PC-3 (cell line): Measurements from ENCODE around the gene CARD16. TPM values are rescaled to one million over a fixed set of nuclear protein-coding genes. Genes with fewer than 3 reads are reported as not detected.

Source experiments
- ATAC-seq: fragments of 200-7000 bp; cut with Tn5 transposase; 2 replicates; pipeline ENCODE4 v1.9.1; 2020; ENCODE audit warnings: mild to moderate bottlenecking, moderate library complexity
- BruUV-seq: library from RNA; stranded (reverse); fragments of 400-500 nt; replicated peaks from 2 replicates; lab custom pipeline; 2021; lab: Mats Ljungman, UMichigan
- CTCF ChIA-PET: fragments of 300-600 bp; sonication (Branson Sonifier 250); formaldehyde crosslinking; loops from one replicate; lab custom pipeline; 2022; ENCODE audit warnings: antibody characterized with exemption; lab: Charles Lee
- POLR2A ChIA-PET: fragments of 300-600 bp; sonication (Branson Sonifier 250); formaldehyde crosslinking; loops from one replicate; lab custom pipeline; 2022; ENCODE audit warnings: antibody characterized with exemption; ENCODE audit not compliant: unreplicated experiment; lab: Charles Lee
- DNase-seq: peaks from one replicate; pipeline ENCODE4 v3.0.0-alpha.2; 2015
- H2AFZ ChIP-seq: fragments of 300-600 bp; sonication (generic); 2 replicates; pipeline ENCODE4 v1.6.0; 2016; ENCODE audit warnings: antibody characterized with exemption, low read length
- H3F3A ChIP-seq: fragments of 300-600 bp; sonication (generic); one replicate; pipeline ENCODE4 v1.6.0; 2017; ENCODE audit warnings: antibody characterized with exemption, low read length, control low read depth, mild to moderate bottlenecking; ENCODE audit not compliant: unreplicated experiment
- H3K27ac ChIP-seq: fragments of 300-600 bp; sonication (generic); 2 replicates; pipeline ENCODE4 v1.5.1; 2016; ENCODE audit warnings: mild to moderate bottlenecking, low read length
- H3K27me3 ChIP-seq: fragments of 300-600 bp; sonication (generic); 2 replicates; pipeline ENCODE4 v1.6.1; 2016; ENCODE audit warnings: low read length, mixed read lengths
- H3K36me3 ChIP-seq: fragments of 300-600 bp; sonication (generic); 2 replicates; pipeline ENCODE4 v1.6.1; 2016; ENCODE audit warnings: low read depth, mixed run types, low read length, mixed read lengths
- H3K4me1 ChIP-seq: fragments of 300-600 bp; sonication (generic); 2 replicates; pipeline ENCODE4 v1.5.1; 2016; ENCODE audit warnings: low read length; ENCODE audit not compliant: insufficient read depth
- H3K4me2 ChIP-seq: fragments of 300-600 bp; sonication (generic); 2 replicates; pipeline ENCODE4 v1.6.0; 2016; ENCODE audit warnings: low read length
- H3K4me3 ChIP-seq: fragments of 300-600 bp; sonication (generic); 2 replicates; pipeline ENCODE4 v1.5.1; 2016; ENCODE audit warnings: mild to moderate bottlenecking, low read length, mixed read lengths
- H3K79me2 ChIP-seq: fragments of 300-600 bp; sonication (generic); 2 replicates; pipeline ENCODE4 v1.6.1; 2017; ENCODE audit warnings: low read length, mixed read lengths
- H3K9ac ChIP-seq: fragments of 300-600 bp; sonication (generic); 2 replicates; pipeline ENCODE4 v1.6.0; 2016; ENCODE audit warnings: mild to moderate bottlenecking, low read length
- H3K9me2 ChIP-seq: fragments of 300-600 bp; sonication (generic); replicated peaks from 2 replicates; pipeline ENCODE4 v1.6.1; 2016; ENCODE audit warnings: mixed run types, low read length, mixed read lengths
- H3K9me3 ChIP-seq: fragments of 300-600 bp; sonication (generic); 2 replicates; pipeline ENCODE4 v1.6.1; 2016; ENCODE audit warnings: low read length, mixed read lengths
- H4K20me1 ChIP-seq: fragments of 300-600 bp; sonication (generic); 2 replicates; pipeline ENCODE4 v1.6.1; 2016; ENCODE audit warnings: low read length, mixed read lengths
- EZH2 ChIP-seq: fragments of 300-600 bp; sonication (generic); IDR thresholded peaks from one replicate; pipeline ENCODE4 v1.6.1; 2017; ENCODE audit warnings: antibody characterized with exemption, mild to moderate bottlenecking, low read length; ENCODE audit not compliant: unreplicated experiment
- EZH2phosphoT487 ChIP-seq: fragments of 300-600 bp; sonication (generic); IDR thresholded peaks from 2 replicates; pipeline ENCODE4 v1.6.1; 2018; ENCODE audit warnings: mild to moderate bottlenecking, antibody characterized with exemption, low read length, borderline replicate concordance
- intact Hi-C: fragments of 100-400 bp; cut with micrococcal nuclease; formaldehyde crosslinking; loops from 2 replicates; pipeline ENCODE4 v1.9.0; 2023
- total RNA-seq: library from RNA; depleted of rRNA; stranded (reverse); fragments of >200 nt; gene quantifications from 2 replicates; pipeline ENCODE4 v1.2.3, GENCODE V29; 2014
- TF ChIP-seq, protein P1 (sequence below): fragments of 300-600 bp; sonication (generic); conservative IDR thresholded peaks from 2 replicates; pipeline ENCODE4 v1.5.1; 2017; ENCODE audit warnings: antibody characterized with exemption, low read depth, mild to moderate bottlenecking, low read length

Gene CARD16
- total RNA-seq, 1 experiment from 2014 or later = not detected

DNA sequence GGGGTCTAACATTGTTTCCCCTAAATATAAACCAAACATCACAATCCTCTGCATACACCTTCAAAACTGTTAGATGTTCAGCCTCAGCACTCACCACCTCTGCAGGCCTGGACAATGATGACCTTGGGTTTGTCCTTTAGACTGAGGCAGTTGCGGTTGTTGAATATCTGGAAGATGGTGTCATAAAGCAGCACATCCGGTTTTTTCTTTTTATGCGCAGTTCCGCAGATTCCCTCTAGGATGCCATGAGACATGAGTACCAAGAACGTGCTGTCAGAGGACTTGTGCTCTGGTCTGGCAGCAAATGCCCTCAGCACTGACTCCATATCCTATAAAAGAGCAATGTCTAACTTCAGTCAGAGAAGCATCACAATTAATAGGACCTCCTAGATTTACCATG is 45.0 kb downstream of the CARD16 start:
- H3K9me2 ChIP-seq = no peaks in the 10 kb centered on the region
- intact Hi-C loops = loop anchor here (5.0 kb wide), 1 partner anchor 42 kb away; no protein-coding TSS in a partner anchor
- no peaks in the 10 kb centered on the region for H3K79me2 ChIP-seq
- ChIA-PET CTCF (no interaction called here), POLR2A (no interaction called here)
- DNase-seq (peak; percentile 48), ATAC-seq (no peak)
- H2AFZ ChIP-seq = no peak overlapping the region
- no peaks in the 10 kb centered on the region for H3K27me3 ChIP-seq
- no peaks in the 10 kb centered on the region for H3K9me3 ChIP-seq
- no peak overlapping the region for H3K27ac ChIP-seq
- no peak overlapping the region for H3K9ac ChIP-seq
- no peak for TF ChIP-seq EZH2phosphoT487
- TF ChIP-seq, protein P1, sequence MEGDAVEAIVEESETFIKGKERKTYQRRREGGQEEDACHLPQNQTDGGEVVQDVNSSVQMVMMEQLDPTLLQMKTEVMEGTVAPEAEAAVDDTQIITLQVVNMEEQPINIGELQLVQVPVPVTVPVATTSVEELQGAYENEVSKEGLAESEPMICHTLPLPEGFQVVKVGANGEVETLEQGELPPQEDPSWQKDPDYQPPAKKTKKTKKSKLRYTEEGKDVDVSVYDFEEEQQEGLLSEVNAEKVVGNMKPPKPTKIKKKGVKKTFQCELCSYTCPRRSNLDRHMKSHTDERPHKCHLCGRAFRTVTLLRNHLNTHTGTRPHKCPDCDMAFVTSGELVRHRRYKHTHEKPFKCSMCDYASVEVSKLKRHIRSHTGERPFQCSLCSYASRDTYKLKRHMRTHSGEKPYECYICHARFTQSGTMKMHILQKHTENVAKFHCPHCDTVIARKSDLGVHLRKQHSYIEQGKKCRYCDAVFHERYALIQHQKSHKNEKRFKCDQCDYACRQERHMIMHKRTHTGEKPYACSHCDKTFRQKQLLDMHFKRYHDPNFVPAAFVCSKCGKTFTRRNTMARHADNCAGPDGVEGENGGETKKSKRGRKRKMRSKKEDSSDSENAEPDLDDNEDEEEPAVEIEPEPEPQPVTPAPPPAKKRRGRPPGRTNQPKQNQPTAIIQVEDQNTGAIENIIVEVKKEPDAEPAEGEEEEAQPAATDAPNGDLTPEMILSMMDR = 0 out of 2 replicates have a peak, but pooled peaks have one; percentile 21
- TF ChIP-seq EZH2 = no peak
- H3K36me3 ChIP-seq = no peaks in the 10 kb centered on the region
- H3F3A ChIP-seq = no peaks in the 10 kb centered on the region
- H3K4me3 ChIP-seq = no peak overlapping the region
- H3K4me2 ChIP-seq = no peak overlapping the region
- BruUV-seq = no TSS peak
- H3K4me1 ChIP-seq = no peaks in the 10 kb centered on the region
- no peaks in the 10 kb centered on the region for H4K20me1 ChIP-seq

GRCh38 chr11:104999721-105000120 is 45.4 kb downstream of the CARD16 start:
- ChIA-PET POLR2A (no interaction called here), CTCF (no interaction called here)
- Histone ChIP-seq H2AFZ (no peak overlapping the region), H3K36me3 (no peaks in the 10 kb centered on the region), H4K20me1 (no peaks in the 10 kb centered on the region), H3K4me3 (no peak overlapping the region), H3K27ac (no peak overlapping the region), H3F3A (no peaks in the 10 kb centered on the region), H3K9me3 (no peaks in the 10 kb centered on the region), H3K4me2 (no peak overlapping the region), H3K4me1 (no peaks in the 10 kb centered on the region), H3K79me2 (no peaks in the 10 kb centered on the region), H3K9ac (no peak overlapping the region), H3K9me2 (no peaks in the 10 kb centered on the region), H3K27me3 (no peaks in the 10 kb centered on the region)
- no TSS peak for BruUV-seq
- DNase-seq (no peak), ATAC-seq (no peak)
- TF ChIP-seq EZH2phosphoT487 = no peak
- no peak for TF ChIP-seq EZH2
- TF ChIP-seq, protein P1 = no peak
- intact Hi-C loops = loop anchor here (5.0 kb wide), 3 partner anchors 43 to 863 kb away; no protein-coding TSS in a partner anchor

DNA sequence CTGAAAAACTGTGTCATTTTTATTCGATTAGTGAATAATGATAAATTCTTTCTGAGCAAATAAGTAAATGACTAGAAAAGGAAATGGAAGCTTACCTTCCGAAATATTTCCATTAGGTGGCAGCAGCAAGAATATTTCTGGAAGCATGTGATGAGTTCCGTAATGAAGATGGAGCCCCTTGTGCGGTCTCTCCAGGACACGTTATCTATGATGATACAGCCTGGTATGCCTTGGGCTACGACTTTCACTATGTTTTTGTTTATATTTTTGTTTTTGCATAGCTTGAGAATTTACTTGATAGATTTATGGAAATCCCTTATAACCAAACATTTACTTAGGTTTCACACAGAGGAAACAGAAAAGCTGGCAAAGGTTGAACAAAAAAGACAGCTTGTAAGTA is 47.8 kb downstream of the CARD16 start:
- H3K27me3 ChIP-seq = no peaks in the 10 kb centered on the region
- no peak overlapping the region for H3K27ac ChIP-seq
- no peak for TF ChIP-seq EZH2phosphoT487
- TF ChIP-seq, protein P1 = peak; percentile 80
- no peaks in the 10 kb centered on the region for H3K79me2 ChIP-seq
- DNase-seq (peak; percentile 71), ATAC-seq (peak; percentile 51; the same call in 1 of the 2 replicates)
- H4K20me1 ChIP-seq = no peaks in the 10 kb centered on the region
- POLR2A ChIA-PET = no interaction called here
- CTCF ChIA-PET = interaction anchor here (0.7 to 0.8 kb wide), 2 partner anchors 757 to 866 kb away, joined by 3 read pairs; no protein-coding TSS in a partner anchor
- no peaks in the 10 kb centered on the region for H3K4me1 ChIP-seq
- BruUV-seq = no TSS peak
- H3F3A ChIP-seq = no peaks in the 10 kb centered on the region
- H3K36me3 ChIP-seq = no peaks in the 10 kb centered on the region
- H3K9me3 ChIP-seq = no peaks in the 10 kb centered on the region
- H3K4me2 ChIP-seq = peak overlapping the region; percentile 36
- no peak overlapping the region for H3K4me3 ChIP-seq
- no peaks in the 10 kb centered on the region for H3K9me2 ChIP-seq
- H2AFZ ChIP-seq = peak overlapping the region; percentile 22
- H3K9ac ChIP-seq = no peak overlapping the region
- intact Hi-C loops = loop anchor here (5.0 kb wide), 2 partner anchors 205 to 865 kb away; no protein-coding TSS in a partner anchor
